Uterus (tissue), 4 donors: ENCODE measurements around the gene XXYLT1. TPM values are rescaled to one million over a fixed set of nuclear protein-coding genes. Genes with fewer than 3 reads are reported as not detected.

Source experiments
- DNase-seq, 2 donors: peaks; one replicate each; pipeline ENCODE4 v3.0.0-alpha.2; 2019 to 2020
- H3K27ac ChIP-seq, 2 donors: fragments of 200-600 bp; sonication (generic); 1 replicate in 1 of 2; 2 replicates in 1 of 2; pipeline ENCODE4 v1.5.1; 2016 to 2018
- H3K27me3 ChIP-seq, 2 donors: fragments of 200-600 bp; sonication (generic); one replicate each; pipeline ENCODE4 v1.5.1; 2018 to 2019; ENCODE audit warnings: control low read depth in 1 of 2
- H3K36me3 ChIP-seq, 2 donors: fragments of 200-600 bp; sonication (generic); one replicate each; pipeline ENCODE4 v1.5.1; 2019; ENCODE audit warnings: control low read depth in 1 of 2
- H3K4me1 ChIP-seq, 2 donors: fragments of 200-600 bp; sonication (generic); one replicate each; pipeline ENCODE4 v1.5.1; 2018 to 2019; ENCODE audit warnings: control low read depth in 1 of 2
- H3K4me3 ChIP-seq, 2 donors: fragments of 200-600 bp; sonication (generic); 1 replicate in 1 of 2; 2 replicates in 1 of 2; pipeline ENCODE4 v1.5.1; 2018 to 2019; ENCODE audit warnings: mild to moderate bottlenecking in 1 of 2
- H3K9me3 ChIP-seq, 2 donors: fragments of 200-600 bp; sonication (generic); one replicate each; pipeline ENCODE4 v1.5.1; 2019; ENCODE audit warnings: control low read depth in 1 of 2
- CTCF ChIP-seq, 4 experiments: fragments of 200-600 bp in 2 of 4; fragments of 450-650 bp in 2 of 4; sonication (generic) in 2 of 4; IDR thresholded peaks; one replicate each; pipeline ENCODE4 v1.5.1; 2016 to 2019; ENCODE audit warnings: antibody characterized with exemption in 4 of 4, mild to moderate bottlenecking in 2 of 4, moderate library complexity in 1 of 4
- POLR2A ChIP-seq, 2 donors: fragments of 450-650 bp; IDR thresholded peaks; one replicate each; pipeline ENCODE4 v1.6.1; 2016; ENCODE audit warnings: antibody characterized with exemption in 2 of 2, mild to moderate bottlenecking in 1 of 2, moderate library complexity in 1 of 2
- intact Hi-C: fragments of 100-400 bp; cut with DNase I; formaldehyde crosslinking; loops from one replicate; pipeline ENCODE4 v1.15.1; 2023; ENCODE audit warnings: low total_unique reads
- total RNA-seq, 4 donors: library from RNA; depleted of rRNA in 3 of 4; stranded (reverse); fragments of >200 nt in 3 of 4; gene quantifications; one replicate each; pipeline versions ENCODE4 v1.1.0 to v1.2.4, GENCODE V29; 2014 to 2023
- donor health status: DM: yes; HTN: yes; CAD: no.

The XXYLT1 gene
- total RNA-seq, 4 donors from 2014 or later, result 10.6 to 52.5 (median 23.8) TPM

- intact Hi-C loops, result no loop called here
- no peaks in the 10 kb centered on the region for H3K27me3 ChIP-seq
- peak overlapping the region in 1 of 2 donors; percentile 59 for H3K4me3 ChIP-seq
- peak overlapping the region; percentile 87 to 98 for H3K27ac ChIP-seq
- H3K4me1 ChIP-seq, result peaks cover 7 to 22% of the 10 kb centered on the region in 2 donors
- DNase-seq, result no peak
- TF ChIP-seq CTCF (IDR thresholded peaks at IDR 0.05) (no peak), POLR2A (IDR thresholded peaks at IDR 0.05) (no peak)
- no peaks in the 10 kb centered on the region for H3K9me3 ChIP-seq
- H3K36me3 ChIP-seq, result no peaks in the 10 kb centered on the region
These were observed 12.4 kb downstream of the XXYLT1 start for GRCh38 chr3:195258449-195259153.

GRCh38 chr3:195257454-195258448 is 13.2 kb downstream of the XXYLT1 start:
- H3K27me3 ChIP-seq, result no peaks in the 10 kb centered on the region
- intact Hi-C loops, result no loop called here
- no peaks in the 10 kb centered on the region for H3K36me3 ChIP-seq
- no peak overlapping the region for H3K4me3 ChIP-seq
- no peak for TF ChIP-seq POLR2A (IDR thresholded peaks at IDR 0.05)
- TF ChIP-seq CTCF (IDR thresholded peaks at IDR 0.05), result no peak
- no peaks in the 10 kb centered on the region for H3K9me3 ChIP-seq
- peaks cover 7 to 22% of the 10 kb centered on the region in 2 donors for H3K4me1 ChIP-seq
- no peak for DNase-seq
- H3K27ac ChIP-seq, result peak overlapping the region; percentile 87 to 98

- Histone ChIP-seq H3K27ac (peak overlapping the region in 1 of 2 donors; percentile 98), H3K36me3 (no peaks in the 10 kb centered on the region), H3K27me3 (no peaks in the 10 kb centered on the region), H3K4me1 (peaks cover 7 to 22% of the 10 kb centered on the region in 2 donors), H3K9me3 (no peaks in the 10 kb centered on the region), H3K4me3 (no peak overlapping the region)
- no peak for DNase-seq
- no peak for TF ChIP-seq POLR2A (IDR thresholded peaks at IDR 0.05)
- TF ChIP-seq CTCF (IDR thresholded peaks at IDR 0.05), result no peak
- intact Hi-C loops, result no loop called here
These were observed 14.1 kb downstream of the XXYLT1 start for GRCh38 chr3:195256639-195257453.

GRCh38 chr3:195255571-195256501 is 15.1 kb downstream of the XXYLT1 start:
- H3K36me3 ChIP-seq, result no peaks in the 10 kb centered on the region
- intact Hi-C loops, result no loop called here
- no peak overlapping the region for H3K27ac ChIP-seq
- H3K4me1 ChIP-seq, result peaks cover 7 to 19% of the 10 kb centered on the region in 2 donors
- TF ChIP-seq POLR2A (IDR thresholded peaks at IDR 0.05), result no peak
- TF ChIP-seq CTCF (IDR thresholded peaks at IDR 0.05), result no peak
- no peaks in the 10 kb centered on the region for H3K9me3 ChIP-seq
- H3K4me3 ChIP-seq, result no peak overlapping the region
- DNase-seq, result no peak
- H3K27me3 ChIP-seq, result no peaks in the 10 kb centered on the region
